NOMO-1 (cell line): ENCODE results near the gene ULK1.
"Not testable (repeated sequence)": the region's sequence is repeated elsewhere in the genome, so short reads cannot be mapped to it uniquely, and the experiment has no call there.

ENCODE experiments used
- DNase-seq, 2 experiments: peaks; one replicate each; lab custom pipeline; 2025; ENCODE audit not compliant: unreplicated experiment in 2 of 2; lab: John Stamatoyannopoulos, UW

The ULK1 gene

GRCh38 chr12:131861261-131862083 is 33.0 kb upstream of the ULK1 start:
- DNase-seq = no peak

GRCh38 chr12:131862084-131862441 is 32.4 kb upstream of the ULK1 start:
- no peak for DNase-seq

DNA sequence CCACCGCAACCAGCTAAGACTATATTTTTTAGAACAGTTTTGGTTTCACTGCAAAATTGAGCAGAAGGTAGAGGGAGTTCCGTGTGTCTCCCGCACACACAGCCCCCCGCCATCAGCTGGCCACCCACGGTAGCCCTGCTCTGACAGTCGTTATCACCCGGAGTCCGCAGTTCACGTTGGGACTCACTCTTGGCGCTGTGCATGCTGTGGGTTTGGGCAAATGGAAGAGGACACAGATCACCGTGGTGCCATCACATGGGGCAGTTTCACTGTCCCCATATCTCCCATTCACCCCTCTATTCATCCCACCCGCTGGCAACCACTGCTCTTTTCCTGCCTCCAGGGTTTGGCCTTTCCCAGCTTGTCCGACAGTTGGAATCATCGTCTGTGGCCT is 31.8 kb upstream of the ULK1 start:
- no peak for DNase-seq

DNA sequence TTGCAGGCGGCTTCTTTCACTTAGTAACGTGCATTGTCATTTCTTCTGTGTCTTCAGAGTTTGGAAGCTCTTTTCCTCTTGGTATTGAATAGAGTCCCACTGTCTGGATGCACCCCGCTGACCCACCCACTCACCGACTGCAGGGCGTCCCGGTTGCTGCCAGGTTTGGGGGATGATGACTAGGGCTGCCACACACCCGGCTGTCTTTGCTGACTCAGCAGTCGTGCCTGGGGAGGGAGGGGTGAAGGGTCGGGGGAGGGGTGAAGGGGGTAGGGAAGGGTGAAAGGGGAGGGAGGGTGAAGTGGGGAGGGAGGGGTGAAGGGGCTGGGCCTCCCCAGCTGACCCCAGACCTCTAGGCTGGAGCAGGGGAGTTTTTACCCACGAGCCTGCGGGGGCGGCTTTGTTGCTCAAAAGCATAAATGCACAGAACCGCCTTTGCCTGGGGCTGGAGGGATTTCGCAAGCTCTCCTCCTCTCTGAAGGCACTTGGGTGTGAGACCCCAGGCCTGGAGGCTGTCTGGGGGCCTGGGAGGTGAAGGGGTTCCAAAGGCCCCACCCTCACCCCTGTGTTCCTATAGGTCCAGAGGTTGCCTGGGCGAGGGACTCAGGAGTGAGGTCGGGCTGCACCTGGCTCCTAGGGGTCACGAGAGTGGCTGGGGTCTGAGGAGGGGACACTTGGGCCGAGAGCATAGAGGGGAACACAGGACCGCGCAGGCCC is 31.3 kb upstream of the ULK1 start:
- no peak for DNase-seq

DNA sequence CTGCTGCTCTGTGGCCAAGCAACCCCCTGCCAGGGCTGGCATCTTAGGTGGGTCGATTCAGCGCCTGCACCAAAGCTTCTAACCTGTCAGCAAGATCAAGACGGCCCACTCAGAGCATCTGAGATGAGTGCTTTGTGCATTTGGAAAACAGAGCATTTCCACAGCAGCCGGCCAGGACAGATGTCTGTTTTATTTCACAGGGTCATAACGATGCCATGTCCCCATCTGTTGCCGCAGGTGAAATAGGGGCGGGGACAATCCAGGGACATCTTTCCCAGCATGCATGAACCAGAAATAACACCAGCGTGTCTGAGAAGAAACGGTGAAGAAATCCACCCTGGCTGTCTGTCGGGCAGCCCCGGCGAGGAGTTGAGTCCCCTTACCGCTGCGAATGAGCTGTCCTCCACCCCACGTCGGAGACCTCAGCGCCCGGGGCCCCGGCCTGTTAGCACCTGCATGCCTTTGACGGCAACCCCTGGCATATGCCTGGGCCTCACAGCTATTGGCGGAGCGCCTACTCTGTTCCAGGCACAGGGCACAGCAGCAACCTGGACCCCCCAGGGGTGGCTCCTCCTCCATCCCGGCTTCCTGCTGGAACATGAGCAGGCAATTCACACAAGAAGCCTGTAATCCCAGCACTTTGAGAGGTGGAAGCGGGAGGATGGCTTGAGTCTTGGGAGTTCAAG is 30.6 kb upstream of the ULK1 start:
- no peak for DNase-seq

DNA sequence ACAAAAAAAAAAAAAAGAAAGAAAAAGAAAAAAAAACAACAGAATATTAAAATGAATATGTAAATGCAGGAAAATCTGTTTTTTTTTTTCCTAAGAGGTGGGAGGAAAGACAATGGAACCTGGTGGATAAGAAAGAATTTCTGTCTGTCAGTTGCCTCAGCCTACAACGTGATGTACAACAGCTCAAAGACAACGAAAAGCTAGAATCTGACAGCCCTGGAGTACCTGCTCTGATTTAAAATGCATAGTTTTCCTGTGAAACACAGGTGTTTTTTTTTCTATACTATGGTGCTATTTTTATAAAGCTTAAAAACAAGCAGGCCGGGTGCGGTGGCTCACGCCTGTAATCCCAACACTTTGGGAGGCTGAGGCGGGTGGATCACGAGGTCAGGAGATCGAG is 30.0 kb upstream of the ULK1 start:
- no peak for DNase-seq

DNA sequence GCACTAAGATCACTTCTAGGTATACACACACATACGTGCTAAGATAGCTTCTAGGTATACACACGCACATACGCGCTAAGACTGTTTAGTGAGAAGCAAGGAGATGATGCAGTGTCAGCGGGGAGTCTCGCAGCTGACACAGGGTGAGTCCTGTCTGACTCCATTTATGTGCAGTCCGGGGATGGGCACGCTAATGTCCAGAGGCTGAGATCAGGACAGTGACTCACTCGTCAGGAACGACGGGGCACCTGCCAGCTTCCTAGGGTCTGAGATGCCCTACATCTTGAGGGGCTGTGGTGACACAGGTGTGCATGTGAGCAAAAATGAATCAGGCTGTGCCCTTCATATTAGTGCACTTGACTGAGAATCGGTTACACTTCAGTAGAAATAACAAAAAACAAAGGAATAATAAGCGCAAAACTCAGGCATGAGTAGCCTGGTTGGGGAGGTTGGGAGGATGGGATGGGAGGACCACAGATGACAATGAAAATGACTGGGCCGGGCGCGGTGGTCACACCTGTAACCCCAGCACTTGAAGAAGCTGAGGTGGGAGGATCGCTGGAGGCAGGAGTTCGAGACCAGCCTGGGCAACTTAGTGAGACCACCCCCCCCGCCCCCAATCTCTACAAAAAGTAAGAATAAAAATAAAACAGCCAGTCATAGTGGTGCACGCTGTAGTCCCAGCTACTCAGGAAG is 29.1 kb upstream of the ULK1 start:
- no peak for DNase-seq

DNA sequence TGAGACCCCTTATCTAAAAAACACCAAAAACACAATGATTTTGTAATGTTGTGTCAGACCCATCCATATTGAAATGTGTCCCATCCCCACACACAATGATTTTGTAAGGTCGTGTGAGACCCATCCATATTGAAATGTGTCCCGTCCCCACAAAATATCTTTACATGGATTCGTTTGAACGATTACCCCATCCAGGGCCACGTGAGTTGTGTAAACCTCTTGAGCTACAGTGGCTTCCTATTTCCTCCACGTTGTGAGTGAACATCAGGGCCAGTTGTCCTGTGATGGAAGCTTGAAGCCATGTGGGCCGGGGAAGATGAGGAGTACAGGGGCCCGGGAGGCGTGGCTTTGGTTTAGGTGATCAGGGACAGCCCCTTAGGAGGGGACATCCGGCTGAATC is 27.0 kb upstream of the ULK1 start:
- no peak for DNase-seq

- no peak for DNase-seq
Measured at GRCh38 chr12:131867891-131868675, 26.3 kb upstream of the ULK1 start.

- DNase-seq = no peak
Measured at GRCh38 chr12:131869871-131870418, 24.5 kb upstream of the ULK1 start.

GRCh38 chr12:131871677-131872076 is 22.7 kb upstream of the ULK1 start:
- no peak for DNase-seq

GRCh38 chr12:131872154-131873051 is 22.0 kb upstream of the ULK1 start:
- DNase-seq = peak in 1 of 2 experiments; percentile 63

DNA sequence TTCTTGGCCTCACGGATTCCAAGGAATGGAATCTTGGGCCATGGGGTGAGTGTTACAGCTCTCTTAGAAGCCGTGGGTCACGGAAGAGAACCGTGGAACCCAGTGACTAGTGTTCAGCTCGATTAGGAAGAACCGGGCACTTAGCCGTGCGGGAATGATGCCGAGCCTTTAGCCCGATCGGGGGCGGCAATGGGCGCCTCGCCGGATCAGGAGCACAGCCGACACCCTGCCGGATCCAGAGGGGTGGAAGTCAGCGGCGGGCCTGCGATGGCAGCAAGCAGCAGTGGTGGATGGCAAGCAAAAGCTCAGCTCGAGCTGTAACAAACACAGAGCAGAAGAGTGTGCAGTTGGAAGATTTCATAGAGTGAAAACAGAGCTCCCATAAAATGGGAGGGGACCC is 21.1 kb upstream of the ULK1 start:
- DNase-seq = no peak

DNA sequence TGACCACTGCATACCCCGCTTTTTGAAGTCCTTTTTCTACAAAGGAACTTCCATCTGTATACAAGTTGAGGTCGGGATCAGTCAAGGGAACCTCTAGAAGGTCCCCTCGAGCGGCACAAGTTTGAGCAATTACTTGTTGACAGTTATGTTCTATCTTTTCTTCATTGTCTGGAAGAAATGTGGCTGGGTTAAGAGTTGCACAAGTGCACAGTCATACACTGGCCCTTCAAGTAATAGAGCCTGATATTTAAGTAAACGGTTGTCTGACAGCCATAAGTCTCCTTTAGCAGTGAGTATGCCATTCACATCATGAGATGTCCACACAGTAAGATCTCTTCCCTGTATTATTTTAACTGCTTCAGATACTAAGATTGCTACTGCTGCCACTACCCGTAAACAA is 19.4 kb upstream of the ULK1 start:
- DNase-seq = not testable (repeated sequence)

GRCh38 chr12:131877216-131877615 is 17.2 kb upstream of the ULK1 start:
- DNase-seq = not testable (repeated sequence)

DNA sequence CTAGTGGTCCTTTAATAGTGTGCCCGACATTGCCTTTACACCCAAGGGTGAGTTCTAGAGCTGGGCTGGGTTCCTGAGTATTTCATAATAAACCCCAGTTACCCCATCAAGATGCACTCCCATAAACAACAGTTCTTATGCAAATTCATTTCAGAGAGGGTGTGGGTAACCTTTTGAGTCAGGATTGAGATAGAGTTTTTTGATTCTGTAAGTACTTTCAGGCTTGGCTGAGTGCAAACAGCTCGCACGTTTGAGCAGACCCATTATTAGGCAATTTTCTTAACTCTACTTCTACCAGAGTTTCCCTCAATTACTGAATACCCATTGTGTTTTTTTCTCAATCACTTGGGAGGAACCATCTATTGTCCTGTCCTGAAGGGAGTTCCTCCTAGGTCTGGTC is 16.0 kb upstream of the ULK1 start:
- DNase-seq = not testable (repeated sequence)

GRCh38 chr12:131882804-131883520 is 11.5 kb upstream of the ULK1 start:
- DNase-seq = peak in 1 of 2 experiments; percentile 28

DNA sequence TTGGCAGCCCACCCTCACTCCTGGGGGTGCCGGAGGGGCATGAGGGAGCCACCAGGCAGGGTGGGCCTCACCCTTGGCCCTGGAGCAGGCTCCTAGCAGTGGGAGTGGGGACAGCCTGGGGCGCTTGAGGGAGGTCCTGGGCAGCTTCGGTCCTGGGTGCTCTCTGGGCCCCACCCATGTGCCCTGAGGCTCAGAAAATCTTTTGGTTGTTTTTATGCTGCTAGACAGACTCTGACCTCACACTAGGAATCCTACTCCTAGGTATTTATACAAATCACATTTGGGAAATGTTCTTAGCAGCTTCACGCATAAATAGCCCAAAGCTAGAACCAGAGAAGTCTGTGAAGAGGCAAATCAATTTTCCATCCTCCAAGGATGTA is 10.9 kb upstream of the ULK1 start:
- no peak for DNase-seq
